Fibroblast of the aortic adventitia (primary cell): ENCODE results near the gene ITSN2. TPM values are rescaled to one million over a fixed set of nuclear protein-coding genes. Genes with fewer than 3 reads are reported as not detected.

Experiments used
- DNase-seq: peaks from one replicate; pipeline ENCODE4 v3.0.0-alpha.2; 2010; ENCODE audit warnings: low read depth
- H3K4me3 ChIP-seq: 2 replicates; pipeline ENCODE4 v1.5.1; 2011; ENCODE audit warnings: low read depth, mild to moderate bottlenecking, control low read depth, low read length, moderate library complexity
- CTCF ChIP-seq: IDR thresholded peaks from 2 replicates; pipeline ENCODE4 v1.5.1; 2011; ENCODE audit warnings: mild to moderate bottlenecking, low read length, control low read depth, inconsistent platforms; ENCODE audit not compliant: insufficient read depth
- total RNA-seq: library from RNA; depleted of rRNA; stranded (reverse); fragments of >200 nt; gene quantifications from 2 replicates; pipeline ENCODE4 v1.2.3, GENCODE V29; 2012; ENCODE audit warnings: low replicate concordance

ITSN2 gene
- total RNA-seq, 1 donor, result 32.4 TPM

GRCh38 chr2:24336811-24337210, 23.5 kb downstream of the ITSN2 start:
- TF ChIP-seq CTCF, result no peak
- no peak overlapping the region for H3K4me3 ChIP-seq
- no peak for DNase-seq

DNA sequence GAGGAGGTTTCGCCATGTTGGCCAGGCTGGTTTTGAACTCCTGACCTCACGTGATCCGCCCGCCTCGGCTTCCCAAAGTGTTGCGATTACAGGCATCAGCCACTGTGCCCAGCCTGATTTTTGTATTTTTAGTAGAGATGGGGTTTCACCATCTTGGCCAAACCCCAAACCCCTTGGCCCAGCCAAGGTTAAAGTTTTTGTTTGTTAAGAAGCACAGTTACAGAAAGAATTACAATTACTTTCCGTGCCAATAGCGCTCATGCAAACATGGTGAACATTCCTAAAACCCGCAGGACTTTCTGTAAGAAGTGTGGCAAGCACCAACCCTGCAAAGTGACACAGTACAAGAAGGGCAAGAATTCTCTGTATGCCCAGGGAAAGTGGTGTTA, 26.1 kb downstream of the ITSN2 start:
- peak; percentile 27 for DNase-seq
- TF ChIP-seq CTCF, result no peak
- H3K4me3 ChIP-seq, result no peak overlapping the region

DNA sequence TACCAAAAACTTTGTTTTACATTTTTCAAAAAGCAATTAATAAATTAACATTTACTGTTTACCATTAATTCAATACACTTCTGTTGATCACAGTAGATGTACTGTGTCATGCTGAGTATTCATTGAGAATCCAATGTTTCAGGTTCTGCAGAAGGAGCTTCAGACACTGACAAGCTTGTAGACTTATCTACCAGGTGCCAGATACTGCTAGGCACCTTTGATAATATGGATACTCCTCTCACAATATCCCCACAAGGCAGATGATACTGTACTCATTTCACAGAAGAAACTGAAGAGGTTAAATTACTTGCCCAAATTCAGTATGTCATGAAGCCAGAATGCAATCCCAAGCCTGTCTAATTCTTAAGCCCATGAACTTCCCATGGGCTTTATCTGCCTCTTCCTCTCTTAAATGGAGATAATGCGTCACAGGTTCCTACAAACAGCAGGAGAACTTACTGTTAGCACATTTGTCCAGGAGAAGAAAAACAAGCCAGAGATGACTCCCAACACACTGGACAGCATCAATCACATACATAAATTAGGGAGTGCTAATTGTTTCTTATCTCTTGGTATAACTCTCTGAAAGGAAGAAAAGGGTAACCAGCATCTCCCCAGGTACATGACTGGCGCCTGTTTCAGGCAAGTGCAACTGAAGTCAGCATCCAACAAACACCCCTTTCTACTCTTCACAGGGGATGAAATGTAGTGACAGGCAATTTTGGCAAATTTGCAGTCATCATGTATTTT, 27.4 kb downstream of the ITSN2 start:
- TF ChIP-seq CTCF, result no peak
- no peak for DNase-seq
- no peak overlapping the region for H3K4me3 ChIP-seq

- DNase-seq, result no peak
- TF ChIP-seq CTCF, result no peak
- H3K4me3 ChIP-seq, result no peak overlapping the region
Measured at GRCh38 chr2:24330161-24330560, 30.2 kb downstream of the ITSN2 start.

GRCh38 chr2:24329700-24330099, 30.6 kb downstream of the ITSN2 start:
- DNase-seq, result no peak
- H3K4me3 ChIP-seq, result no peak overlapping the region
- no peak for TF ChIP-seq CTCF

DNA sequence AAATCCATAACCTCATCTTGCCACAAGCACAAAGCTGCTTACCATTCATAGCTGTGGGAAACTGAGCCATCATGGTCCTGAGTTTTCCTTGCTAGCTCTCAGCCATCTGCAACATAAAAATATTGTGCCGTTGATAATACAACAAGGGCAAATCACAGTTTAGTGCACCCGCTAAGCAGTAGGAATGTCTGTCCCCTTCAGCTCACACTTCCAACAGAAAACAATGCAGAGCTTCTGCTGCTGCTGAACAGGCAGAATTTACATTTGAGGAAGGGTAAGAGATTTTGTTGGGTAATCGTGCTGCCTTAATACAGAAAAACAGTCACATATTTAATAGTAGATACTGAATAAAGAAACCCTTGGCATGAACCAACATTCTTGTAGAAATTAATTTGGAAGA, 32.3 kb downstream of the ITSN2 start:
- DNase-seq, result no peak
- H3K4me3 ChIP-seq, result no peak overlapping the region
- TF ChIP-seq CTCF, result no peak

DNA sequence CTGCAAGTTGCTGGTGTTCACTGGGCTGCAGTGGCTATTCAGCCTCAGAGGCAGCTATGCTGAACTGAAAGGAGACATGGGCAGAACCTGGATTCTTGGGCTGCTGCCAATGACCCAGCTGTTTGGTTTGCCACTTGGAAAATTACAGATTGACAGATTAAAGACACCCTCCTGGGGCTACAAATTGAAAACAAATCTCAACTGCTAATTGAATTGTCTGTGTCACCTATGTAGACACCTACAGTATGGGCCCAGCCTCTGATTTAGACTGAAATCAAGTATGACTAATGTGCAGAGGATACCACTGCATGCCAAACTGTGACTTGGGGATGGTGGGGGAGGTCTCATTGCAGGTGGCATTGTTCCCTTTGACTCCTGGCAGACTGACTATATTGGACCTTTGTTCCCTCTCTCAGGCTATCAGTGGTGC, 42.8 kb downstream of the ITSN2 start:
- peak; percentile 12 for DNase-seq
- no peak overlapping the region for H3K4me3 ChIP-seq
- TF ChIP-seq CTCF, result no peak
